Measurements from ENCODE around the gene SRD5A3. TPM values are rescaled to one million over a fixed set of nuclear protein-coding genes. Genes with fewer than 3 reads are reported as not detected.

SRD5A3 gene
- 12.1 TPM for total RNA-seq

DNA sequence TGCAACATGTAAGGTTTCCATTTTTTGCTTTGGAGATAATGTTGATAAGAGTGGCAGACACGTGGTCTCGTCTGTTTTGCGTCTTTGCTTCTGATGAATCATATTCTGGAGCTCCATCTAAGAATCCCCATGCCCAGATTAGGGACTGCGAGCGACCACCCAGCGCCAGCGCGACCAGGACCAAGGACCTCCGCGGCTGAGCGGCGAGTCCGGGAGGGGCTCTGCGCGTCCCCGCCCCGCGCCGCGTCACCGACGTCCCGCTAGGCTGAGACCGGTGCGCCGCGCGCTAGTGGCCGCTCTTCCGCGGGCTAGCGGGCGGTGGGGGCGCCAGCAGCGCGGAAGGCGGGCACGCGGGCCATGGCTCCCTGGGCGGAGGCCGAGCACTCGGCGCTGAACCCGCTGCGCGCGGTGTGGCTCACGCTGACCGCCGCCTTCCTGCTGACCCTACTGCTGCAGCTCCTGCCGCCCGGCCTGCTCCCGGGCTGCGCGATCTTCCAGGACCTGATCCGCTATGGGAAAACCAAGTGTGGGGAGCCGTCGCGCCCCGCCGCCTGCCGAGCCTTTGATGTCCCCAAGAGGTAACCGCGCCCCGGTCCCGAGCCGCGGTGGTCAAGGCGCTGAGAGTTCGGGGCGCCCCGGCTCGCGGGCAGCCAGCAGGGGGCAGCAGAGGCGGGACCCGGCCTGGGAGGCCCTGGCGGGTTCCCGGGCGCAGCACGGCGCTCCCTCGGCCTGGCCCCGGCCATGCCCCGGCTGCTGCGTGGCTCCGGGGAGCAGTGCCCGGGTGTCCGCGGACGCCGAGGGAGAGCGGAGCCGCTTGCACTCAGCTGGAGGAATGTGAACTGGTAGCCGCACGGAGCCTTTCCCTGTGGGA, at the start of gene SRD5A3:
SRD5A3 (plus strand) TSS at position 263 of the 871 bp plus-strand sequence; CDS start at position 358, 95 bp downstream.
- peak; percentile 91 for DNase-seq (ENCODE audit: low spot score)
- peak; percentile 96 for ATAC-seq

DNA sequence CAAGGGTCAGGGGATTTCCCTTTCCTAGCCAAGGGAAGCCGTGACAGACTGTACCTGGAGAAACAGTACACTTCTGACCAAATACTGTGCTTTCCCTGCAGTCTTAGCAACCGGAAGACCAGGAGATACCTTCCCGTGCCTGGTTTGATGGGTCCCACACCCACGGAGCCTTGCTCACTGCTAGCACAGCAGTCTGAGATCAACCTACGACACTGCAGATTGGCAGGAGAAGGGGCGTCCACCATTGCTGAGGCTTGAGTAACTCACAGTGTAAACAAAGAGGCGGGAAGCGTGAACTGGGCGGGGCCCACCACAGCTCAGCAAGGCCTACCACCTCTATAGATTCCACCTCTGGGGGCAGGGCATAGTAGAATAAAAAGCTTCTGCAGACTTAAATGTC, 48.7 kb upstream of the SRD5A3 start:
- DNase-seq (ENCODE audit: low spot score), result no peak
- no peak for ATAC-seq

DNA sequence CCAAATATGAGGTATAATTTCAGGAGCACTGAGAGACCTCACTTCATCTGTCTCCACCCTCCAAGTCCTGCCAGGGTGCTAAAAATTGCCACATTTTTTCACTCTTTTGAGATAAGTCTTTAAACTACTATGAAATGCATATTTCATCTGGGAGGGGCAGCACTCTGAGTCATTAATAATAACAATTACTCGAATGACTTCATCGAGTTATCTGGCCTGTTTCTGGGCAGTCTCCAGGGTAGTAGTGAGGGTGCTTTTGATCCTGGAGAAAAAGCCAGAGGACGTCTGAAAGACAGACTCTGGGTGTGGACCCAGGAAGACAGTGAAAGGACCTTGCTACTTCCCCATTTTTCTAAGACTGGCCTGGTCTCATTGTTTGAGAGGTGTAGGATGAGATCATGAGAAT, 42.3 kb upstream of the SRD5A3 start:
- no peak for DNase-seq (ENCODE audit: low spot score)
- no peak for ATAC-seq

DNA sequence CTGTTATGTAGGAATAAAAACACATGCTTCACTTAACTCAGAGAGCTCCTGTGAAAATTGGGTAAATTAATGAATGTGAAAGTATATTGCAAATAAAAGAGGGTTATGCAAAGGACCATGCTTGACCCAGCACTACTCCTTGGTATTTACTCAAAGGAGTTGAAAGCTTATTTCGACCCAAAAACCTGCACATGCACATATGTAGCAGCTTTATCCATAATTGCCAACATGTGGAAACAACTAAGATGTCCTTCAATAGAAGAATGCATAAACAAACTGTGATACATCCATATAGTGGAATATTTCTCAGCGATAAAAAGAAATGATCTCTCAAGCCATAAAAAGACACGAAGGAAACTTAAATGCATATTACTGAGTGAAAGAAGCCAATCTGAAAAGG, 41.7 kb upstream of the SRD5A3 start:
- no peak for DNase-seq (ENCODE audit: low spot score)
- ATAC-seq, result no peak

DNA sequence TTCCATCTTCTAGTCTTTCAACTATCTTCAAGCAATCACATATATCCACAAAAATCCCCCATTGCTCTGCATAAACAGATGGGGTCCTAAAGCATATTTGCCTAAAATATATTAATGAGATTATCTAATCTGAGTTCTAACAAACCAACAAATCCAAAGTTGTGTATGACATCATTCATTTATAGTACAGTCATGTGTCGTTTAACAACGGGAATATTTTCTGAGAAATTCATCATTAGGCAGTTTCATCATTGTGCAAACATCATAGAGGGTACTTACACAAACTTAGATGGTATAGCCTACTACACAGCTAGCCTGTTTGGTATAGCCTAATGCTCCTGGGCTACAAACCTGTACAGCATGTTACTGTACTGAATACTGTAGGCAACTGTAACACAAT, 38.0 kb upstream of the SRD5A3 start:
- no peak for DNase-seq (ENCODE audit: low spot score)

DNA sequence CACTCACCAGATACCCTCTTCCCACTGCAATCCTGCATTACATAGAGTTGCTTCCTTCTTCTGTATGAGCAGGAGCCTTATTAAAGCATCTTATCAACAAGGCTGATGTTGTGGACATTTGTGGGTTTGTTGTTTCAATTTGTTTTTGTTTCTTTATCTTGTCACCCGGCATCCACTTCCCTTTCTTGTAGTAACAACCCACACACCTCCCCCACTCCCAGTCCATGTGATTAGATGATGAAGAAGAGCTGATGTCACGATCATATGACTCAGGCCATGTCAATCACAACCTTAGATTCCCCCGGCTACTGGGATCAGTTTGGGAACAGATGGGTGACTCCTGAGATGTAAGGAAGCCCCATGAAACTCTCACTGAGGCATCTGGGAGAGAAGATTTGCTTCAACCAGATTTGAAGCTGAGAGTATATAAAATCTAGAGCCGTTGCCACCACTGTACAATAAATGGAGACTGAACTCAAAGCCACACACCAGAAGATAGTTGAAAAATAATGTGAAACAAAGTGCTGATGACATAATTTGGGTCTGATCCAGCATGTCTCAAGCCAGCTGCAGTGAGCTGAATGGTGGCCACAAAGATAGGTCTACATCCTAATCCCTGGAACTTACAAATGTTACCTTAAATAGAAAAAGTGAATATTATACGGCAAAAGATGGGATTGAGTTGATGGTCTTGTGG, 34.1 kb upstream of the SRD5A3 start:
- DNase-seq (ENCODE audit: low spot score) (no peak), ATAC-seq (peak; percentile 14)

More for the DNA sequence above, 38.0 kb upstream of the SRD5A3 start:
- no peak for ATAC-seq

DNA sequence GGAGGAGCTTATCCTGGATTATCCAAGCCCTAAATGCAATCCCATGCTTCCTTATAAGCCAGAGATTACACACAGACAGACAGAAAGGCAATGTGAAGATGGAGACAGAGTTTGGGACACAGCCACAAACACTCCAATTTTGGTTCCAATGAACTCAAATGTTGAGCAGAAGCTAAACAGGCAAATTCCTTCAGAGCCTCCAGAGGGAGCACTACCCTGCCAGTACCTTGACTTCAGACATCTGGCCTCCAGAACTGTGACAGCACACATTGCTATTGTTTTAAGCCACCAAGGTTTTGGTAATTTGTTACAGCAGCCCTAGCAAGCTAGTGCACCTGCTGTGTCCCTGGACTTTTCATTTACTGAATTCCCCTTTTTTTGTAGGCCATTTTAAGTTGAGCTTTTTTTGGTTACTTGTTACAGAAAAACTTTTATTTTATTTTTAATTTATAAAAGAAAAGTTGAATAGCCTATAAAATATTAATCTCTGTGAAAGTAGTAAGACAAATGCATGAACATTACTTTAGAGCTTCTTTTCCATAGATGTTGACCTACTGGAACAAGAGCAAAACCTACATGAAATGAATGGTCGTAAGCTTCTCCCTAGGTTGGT, 33.4 kb upstream of the SRD5A3 start:
- DNase-seq (ENCODE audit: low spot score), result peak; percentile 47
- ATAC-seq, result peak; percentile 95

DNA sequence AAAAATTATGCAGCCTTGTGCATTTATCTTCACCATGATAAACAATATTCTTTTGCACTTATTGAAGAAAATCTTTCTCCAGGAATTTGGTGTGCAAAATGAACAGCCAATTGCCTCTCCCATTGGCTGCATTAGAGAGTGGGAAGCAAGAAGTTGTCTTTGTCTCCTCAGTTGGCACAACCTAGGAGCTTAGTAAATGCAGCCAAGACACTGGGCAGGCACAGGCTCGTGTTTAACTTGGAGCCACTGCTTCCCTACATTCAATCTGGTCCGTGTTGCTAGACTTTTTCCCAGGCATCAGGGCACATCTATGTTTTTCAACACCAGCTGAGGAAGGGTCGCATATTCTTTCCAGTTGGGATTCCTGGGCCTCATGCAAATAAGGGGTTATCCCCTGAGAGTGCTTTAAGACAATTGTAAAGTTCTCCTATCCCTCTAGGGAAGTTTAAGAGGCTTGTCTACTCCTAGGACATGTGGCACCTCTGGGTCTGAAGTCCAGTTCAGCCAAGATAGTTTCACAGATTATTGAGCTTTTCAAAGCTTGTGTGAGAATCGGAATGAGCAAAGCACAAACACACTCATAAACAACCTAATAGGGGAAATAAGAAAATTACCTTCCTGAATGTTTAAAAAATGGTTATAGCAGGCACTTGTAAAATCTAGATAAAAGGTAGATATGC, 31.8 kb upstream of the SRD5A3 start:
- no peak for ATAC-seq
- DNase-seq (ENCODE audit: low spot score), result no peak

DNA sequence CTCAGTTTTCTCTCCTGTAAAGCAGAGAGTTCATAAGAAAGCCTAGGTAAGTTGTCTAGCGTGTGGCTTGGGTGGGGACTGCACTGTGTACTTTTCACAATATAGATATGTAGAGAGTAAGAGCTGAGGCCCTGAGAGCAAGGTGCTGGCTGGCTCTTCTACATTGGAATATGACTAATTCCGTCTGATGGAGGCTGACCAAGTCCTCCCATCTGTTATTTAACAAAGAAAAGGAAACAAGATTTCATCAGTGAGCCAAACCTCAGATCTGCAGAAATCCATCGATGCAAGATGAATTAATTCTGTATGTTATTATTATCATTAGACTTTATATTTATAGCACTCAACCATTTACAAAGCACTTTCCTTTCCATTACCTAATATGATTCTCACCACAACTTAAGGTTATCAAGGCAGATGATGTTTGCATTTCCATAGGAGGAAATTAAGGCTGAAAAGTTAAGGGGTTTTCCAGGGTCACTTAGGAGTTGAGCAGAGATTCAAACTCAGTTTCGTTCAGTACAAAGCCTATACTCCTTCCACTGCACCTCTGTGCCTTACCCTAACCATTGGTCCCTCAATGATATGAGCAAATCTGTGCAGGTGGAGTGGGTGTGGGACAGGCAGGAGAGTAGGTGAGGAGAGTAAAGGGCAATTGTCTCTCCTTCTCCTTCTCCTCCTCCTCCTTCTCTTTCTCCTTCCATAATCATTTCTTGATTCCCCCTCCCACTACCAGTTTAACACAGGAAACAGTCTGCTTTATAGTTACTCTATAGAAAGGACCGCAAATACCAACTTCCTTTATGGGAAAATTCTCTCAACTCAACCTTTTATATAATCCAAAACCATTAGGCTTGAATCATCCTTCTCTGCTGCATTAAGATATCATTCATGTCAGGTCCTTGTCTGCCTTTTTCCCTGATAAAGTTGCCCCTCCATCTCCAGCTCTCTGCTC, 27.6 kb upstream of the SRD5A3 start:
- DNase-seq (ENCODE audit: low spot score), result no peak
- ATAC-seq, result no peak

DNA sequence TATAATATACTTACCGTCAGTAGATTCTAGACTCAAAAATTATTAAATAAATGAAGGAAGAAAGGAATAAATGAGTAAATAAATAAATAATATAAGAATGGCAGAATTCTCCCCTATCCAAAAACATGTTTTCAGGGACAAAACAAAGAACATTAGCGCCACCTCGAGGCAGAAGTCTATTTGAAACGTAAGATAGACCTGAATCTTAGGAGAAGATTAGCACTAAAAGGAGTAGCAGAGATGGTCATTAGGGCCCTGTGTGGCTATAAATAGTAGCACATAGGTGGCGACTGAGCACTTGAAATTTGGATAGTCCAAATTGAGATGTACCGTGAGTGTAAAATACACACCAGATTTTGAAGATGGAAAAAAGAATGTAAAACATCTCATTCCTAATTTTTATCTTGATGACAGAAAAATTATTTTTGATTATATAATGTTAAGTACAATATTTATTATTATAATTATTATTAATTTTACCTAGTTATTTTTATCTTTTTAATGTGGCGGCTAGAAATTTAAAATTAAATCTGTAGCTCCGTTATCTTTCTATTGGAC, 24.3 kb upstream of the SRD5A3 start:
- ATAC-seq (peak; percentile 61), DNase-seq (ENCODE audit: low spot score) (peak; percentile 47)

DNA sequence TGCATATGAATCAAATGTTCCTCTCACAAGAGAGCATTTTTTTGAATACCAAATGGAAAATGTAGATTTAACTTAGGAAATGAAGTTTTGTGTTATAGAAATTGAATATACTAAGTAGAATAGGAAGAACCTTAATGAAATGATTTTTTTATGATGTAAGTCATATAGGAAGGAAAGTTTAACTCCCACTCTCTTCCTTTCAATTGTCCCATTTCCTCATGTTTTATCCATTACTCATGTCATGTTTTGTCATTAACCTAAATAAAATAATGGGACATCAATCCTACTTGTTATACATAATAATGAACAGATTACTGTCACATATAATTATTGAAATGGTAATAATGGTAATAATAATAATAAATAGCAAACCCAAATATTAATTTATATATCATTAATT, 22.7 kb upstream of the SRD5A3 start:
- ATAC-seq, result no peak
- DNase-seq (ENCODE audit: low spot score), result no peak

DNA sequence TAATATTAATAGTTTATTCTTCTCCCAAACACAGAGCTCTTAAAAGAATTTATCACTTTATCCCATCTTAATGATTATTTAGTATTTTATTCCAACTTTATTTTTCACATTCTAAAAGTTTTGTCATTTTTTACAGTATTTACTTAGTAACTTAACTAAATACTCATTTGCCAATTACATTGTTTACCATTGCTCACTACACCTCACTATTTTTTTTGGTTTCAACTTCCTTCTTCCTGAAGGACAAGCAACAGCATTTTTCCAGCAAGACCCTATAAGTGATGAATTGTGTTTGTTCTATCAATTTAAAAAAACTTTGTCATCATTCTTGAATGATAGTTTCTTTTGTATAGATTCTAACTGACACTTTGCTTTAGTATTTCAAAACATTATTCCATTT, 19.4 kb upstream of the SRD5A3 start:
- no peak for ATAC-seq
- DNase-seq (ENCODE audit: low spot score), result no peak

DNA sequence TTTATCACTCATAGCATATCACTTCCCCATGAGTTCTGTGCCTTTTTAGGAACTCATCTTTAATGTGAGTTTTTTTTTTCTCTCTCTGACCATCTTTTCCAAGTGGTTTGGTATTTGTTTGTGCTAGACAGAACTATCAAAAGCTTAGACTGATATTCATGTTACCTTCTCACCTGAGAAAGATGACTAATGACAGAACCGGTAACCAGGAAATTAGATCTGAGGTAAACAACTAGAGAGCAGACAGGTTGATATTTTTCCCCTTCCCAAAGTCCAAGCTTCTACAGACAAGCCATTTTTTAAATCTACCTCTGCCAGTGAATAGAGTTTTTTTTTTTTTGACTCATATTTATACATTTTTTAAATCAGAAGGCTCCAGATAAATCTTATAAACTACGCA, 17.0 kb upstream of the SRD5A3 start:
- DNase-seq (ENCODE audit: low spot score) (no peak), ATAC-seq (no peak)

DNA sequence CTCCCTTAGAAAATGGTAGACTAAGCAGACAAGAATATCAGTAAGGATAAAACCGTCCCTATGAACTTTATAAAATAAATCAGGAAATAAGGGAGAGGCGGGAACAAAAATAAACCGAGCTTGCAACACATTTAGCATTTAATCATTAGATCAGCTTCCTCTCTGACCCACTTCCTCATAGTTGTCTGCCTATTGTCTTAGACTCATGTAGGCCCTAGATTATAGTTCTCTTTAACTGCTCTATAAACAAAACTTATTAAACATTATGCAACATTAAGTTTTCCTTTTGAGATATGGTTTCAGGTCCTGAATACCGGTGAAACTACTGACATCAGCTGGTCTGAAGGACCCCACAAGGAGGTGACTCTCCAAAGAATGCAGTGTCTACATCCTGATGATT, 15.8 kb upstream of the SRD5A3 start:
- ATAC-seq (peak; percentile 59), DNase-seq (ENCODE audit: low spot score) (no peak)

DNA sequence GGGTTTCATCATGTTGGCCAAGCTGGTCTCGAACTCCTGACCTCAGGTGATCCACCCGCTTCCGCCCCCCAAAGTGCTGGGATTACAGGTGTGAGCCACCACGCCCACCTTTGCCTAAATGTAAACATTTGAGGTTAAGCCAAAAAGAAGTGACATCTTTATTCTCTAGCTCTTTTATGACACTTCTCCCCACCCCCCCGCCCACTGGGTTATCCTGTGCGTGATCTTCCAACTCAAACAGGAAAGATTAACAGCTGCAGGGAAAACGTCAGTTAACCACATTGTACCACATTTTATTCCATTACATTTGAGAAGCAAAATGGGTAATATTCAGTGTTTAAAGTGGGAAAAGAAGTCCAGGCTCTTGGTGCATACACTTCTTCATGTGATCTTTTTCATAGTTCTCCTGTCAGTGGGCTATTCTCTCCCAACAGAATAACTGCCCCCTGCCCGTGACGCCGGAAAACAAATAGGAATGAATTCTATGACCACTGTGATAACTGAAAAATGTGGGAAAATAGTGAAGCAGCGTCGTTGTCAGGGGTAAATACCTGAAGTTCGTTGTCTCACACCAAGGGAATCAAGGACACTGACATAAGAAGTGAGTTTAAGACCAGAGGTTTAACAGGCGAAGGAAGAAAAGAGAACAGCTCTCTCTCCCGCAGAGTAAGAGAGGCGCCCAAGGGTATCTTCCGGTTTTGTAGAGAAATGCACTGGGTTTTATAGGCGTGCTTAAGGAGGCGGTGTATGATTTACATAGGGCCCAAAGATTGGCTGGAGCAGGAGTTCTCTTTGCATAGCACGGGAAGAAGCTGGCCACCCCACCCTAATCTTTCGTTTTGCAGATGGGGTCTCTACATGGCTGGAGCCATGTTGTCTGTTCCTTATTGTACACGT, 9.7 kb upstream of the SRD5A3 start:
- DNase-seq (ENCODE audit: low spot score), result no peak

DNA sequence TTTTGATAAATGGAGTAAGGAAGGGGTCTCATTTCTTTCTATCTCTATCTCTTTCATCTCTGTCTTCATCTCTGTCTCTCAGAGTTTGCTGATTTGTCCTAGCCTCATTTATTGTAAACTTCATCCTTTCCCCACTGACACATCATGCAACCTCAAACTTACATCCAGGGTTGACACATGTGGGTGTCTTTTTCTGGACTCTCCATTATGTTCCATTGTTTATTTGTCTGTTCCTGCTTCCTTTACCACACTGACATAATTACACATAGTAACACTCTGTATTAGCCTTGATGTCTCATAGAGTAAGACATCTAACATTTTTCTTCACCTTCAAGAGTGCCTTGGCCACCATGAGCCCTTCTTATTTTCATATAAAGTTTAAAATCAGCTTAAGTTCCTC, 8.1 kb upstream of the SRD5A3 start:
- no peak for ATAC-seq
- no peak for DNase-seq (ENCODE audit: low spot score)

More for the DNA sequence above, 9.7 kb upstream of the SRD5A3 start:
- no peak for ATAC-seq

DNA sequence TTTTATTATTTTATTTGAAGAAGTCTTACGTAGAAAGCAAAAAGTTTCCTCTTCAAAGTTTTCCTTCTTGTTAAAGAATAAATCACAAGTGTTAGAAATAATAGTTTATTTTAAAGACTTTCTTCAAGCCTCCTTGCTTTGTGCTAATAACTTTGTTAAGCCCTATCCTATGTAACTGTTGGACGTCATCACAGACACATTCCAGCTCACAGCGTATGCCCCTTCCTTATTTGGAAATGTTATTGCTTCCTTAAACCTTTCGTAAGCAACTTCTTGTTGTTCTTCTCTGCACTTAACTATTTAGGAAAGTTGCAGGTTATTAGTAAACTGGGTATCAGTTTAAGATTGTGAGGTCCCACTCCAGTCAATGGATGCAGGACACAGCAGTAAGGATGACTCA, 7.6 kb upstream of the SRD5A3 start:
- no peak for ATAC-seq
- no peak for DNase-seq (ENCODE audit: low spot score)

DNA sequence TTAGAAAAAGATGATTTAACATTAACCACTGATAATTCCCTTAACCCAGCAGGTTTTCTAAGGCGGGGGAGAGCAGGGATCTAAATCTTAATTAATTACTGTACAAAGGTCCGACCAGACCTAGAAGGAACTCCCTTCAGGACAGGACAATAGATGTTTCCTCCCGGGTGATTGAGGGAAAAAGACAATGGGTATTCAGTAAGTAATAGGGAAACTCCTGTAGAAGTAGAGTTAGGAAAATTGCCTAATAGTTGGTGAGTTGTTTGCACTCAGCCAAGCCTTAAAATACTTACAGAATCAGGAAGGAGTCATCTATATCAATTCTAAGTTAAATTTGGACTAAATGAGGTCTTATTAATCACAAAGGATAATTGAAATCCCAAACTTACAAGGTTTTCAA, 5.8 kb upstream of the SRD5A3 start:
- ATAC-seq (no peak), DNase-seq (ENCODE audit: low spot score) (no peak)

DNA sequence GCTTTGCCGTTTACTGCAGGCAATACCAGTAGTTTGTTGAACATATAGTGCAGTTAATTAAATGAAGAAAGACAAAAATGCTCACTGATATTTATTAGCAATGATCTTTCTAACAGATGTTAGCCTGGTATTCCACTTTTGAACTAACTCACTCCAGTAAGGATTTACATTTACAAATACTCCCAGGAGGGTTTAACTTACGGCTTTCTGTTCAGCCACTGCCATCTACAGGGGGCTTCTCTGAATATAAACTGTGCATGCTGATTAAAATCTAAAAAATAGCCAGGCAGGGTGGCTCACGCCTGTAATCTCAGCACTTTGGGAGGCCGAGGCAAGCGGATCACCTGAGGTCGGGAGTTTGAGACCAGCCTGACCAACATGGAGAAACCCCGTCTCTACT, 2.2 kb upstream of the SRD5A3 start:
- DNase-seq (ENCODE audit: low spot score), result no peak
- ATAC-seq, result no peak

Measured in left lobe of liver (tissue), 2 donors.